Measurements from ENCODE around the gene TMEM132D.

GRCh38 chr12:129294868-129295267, 609.0 kb downstream of the TMEM132D start:
- no peak for TF ChIP-seq CTCF (IDR thresholded peaks at IDR 0.05)
- TF ChIP-seq POLR2A (IDR thresholded peaks at IDR 0.05), result no peak
